RWPE1 (cell line): ENCODE data around the gene ULK4.

ENCODE experiments used
- CTCF ChIA-PET: fragments of 350-600 bp; sonication (Branson Sonifier 250); formaldehyde crosslinking; extraction: SDS; loops from one replicate; lab custom pipeline; 2021; lab: Yijun Ruan, JAX
- POLR2A ChIA-PET: fragments of 400-600 bp; formaldehyde crosslinking; extraction: SDS; loops from one replicate; lab custom pipeline; 2020; ENCODE audit warnings: antibody characterized with exemption; ENCODE audit not compliant: low non-redundant PET; lab: Yijun Ruan, JAX
- DNase-seq: peaks from one replicate; pipeline ENCODE4 v3.0.0; 2012; ENCODE audit warnings: low spot score
- H3K27ac ChIP-seq: fragments of 450-650 bp; 2 replicates; pipeline ENCODE4 v1.5.1; 2017
- CTCF ChIP-seq: fragments of 450-650 bp; conservative IDR thresholded peaks from 2 replicates; pipeline ENCODE4 v1.5.1; 2017; ENCODE audit warnings: low read depth, mild to moderate bottlenecking

The ULK4 gene

GRCh38 chr3:41234823-41235721, 726.8 kb downstream of the ULK4 start:
- DNase-seq: no peak
- no peak overlapping the region for H3K27ac ChIP-seq
- ChIA-PET POLR2A (no interaction called here), CTCF (interaction anchor here (1.0 kb wide), 1 partner anchor 10 kb away, joined by 3 read pairs; no protein-coding TSS in a partner anchor)
- no peak for TF ChIP-seq CTCF

GRCh38 chr3:41224120-41224806, 737.6 kb downstream of the ULK4 start:
- peak; percentile 30 for DNase-seq

GRCh38 chr3:41223691-41224090, 738.2 kb downstream of the ULK4 start:
- no peak for DNase-seq
- H3K27ac ChIP-seq: no peak overlapping the region
- no peak for TF ChIP-seq CTCF
- ChIA-PET CTCF (no interaction called here), POLR2A (no interaction called here)

More at GRCh38 chr3:41224120-41224806, 737.6 kb downstream of the ULK4 start:
- H3K27ac ChIP-seq: no peak overlapping the region
- no peak for TF ChIP-seq CTCF
- ChIA-PET CTCF (no interaction called here), POLR2A (no interaction called here)

GRCh38 chr3:41223078-41223477, 738.8 kb downstream of the ULK4 start:
- ChIA-PET POLR2A (no interaction called here), CTCF (no interaction called here)
- no peak for TF ChIP-seq CTCF
- H3K27ac ChIP-seq: no peak overlapping the region
- no peak for DNase-seq

- no peak for DNase-seq
- no peak for TF ChIP-seq CTCF
- H3K27ac ChIP-seq: no peak overlapping the region
- CTCF ChIA-PET: no interaction called here
- POLR2A ChIA-PET: no interaction called here
These were observed 739.4 kb downstream of the ULK4 start for GRCh38 chr3:41222501-41222900.

- ChIA-PET CTCF (no interaction called here), POLR2A (no interaction called here)
- no peak for DNase-seq
- TF ChIP-seq CTCF: no peak
- no peak overlapping the region for H3K27ac ChIP-seq
These were observed 739.9 kb downstream of the ULK4 start for GRCh38 chr3:41222012-41222411.
